ENCODE measurements around the gene FAM216B.

- TF ChIP-seq CTCF (optimal IDR thresholded peaks at IDR 0.05 in 1 of 3, IDR thresholded peaks at IDR 0.05 in 1 of 3, conservative IDR thresholded peaks at IDR 0.05 in 1 of 3; ENCODE audit: extremely low read depth in 1 of 3, insufficient read depth in 2 of 3, low read length in 3 of 3) = no peak
- no peak for TF ChIP-seq EZH2 (IDR thresholded peaks at IDR 0.05; ENCODE audit: low read length)
Measured at GRCh38 chr13:42754801-42755510, 26.4 kb upstream of the FAM216B start.

Data from keratinocyte (primary cell).